Fibroblast of lung (primary cell): ENCODE data around the gene SLC28A1.

ENCODE experiments used
- CTCF ChIP-seq, 2 donors: IDR thresholded peaks in 1 of 2; conservative IDR thresholded peaks in 1 of 2; 1 replicate in 1 of 2; 2 replicates in 1 of 2; pipeline ENCODE4 v1.5.1; 2011 to 2012; ENCODE audit warnings: low read length in 2 of 2, control low read depth in 1 of 2, inconsistent platforms in 1 of 2, low read depth in 1 of 2, mild to moderate bottlenecking in 1 of 2
- EZH2 ChIP-seq: IDR thresholded peaks from 2 replicates; pipeline ENCODE4 v1.5.1; 2012; ENCODE audit warnings: low read length, control low read depth, mild to moderate bottlenecking; ENCODE audit errors: missing control alignments

GRCh38 chr15:84929795-84930603 is 45.5 kb downstream of the SLC28A1 start:
- TF ChIP-seq CTCF (conservative IDR thresholded peaks at IDR 0.05 in 1 of 2, IDR thresholded peaks at IDR 0.05 in 1 of 2; ENCODE audit: low read depth in 1 of 2, low read length in 2 of 2) (no peak), EZH2 (no peak)
